ENCODE results near the gene PUSL1.

The PUSL1 gene

GRCh38 chr1:1349256-1350012, 41.0 kb downstream of the PUSL1 start, which contains the start of gene DVL1:
TSS of gene DVL1 (minus strand) at chr1:1349418. CDS start at chr1:1349065, 353 bp downstream.
- H3K4me3 ChIP-seq (ENCODE audit: low read depth in 1 of 5, low read length in 5 of 5), result peak within 1 kb of the TSS; percentile 70 to 81 (median 77)
- peaks cover 8 to 74% (median 69%) of the 10 kb centered on the region in 5 donors for H3K4me1 ChIP-seq (ENCODE audit: control insufficient read depth in 5 of 5, insufficient read depth in 5 of 5, low read length in 5 of 5)
- H3K27me3 ChIP-seq (ENCODE audit: control insufficient read depth in 5 of 5, insufficient read depth in 4 of 5, low read length in 5 of 5), result peaks cover 0 to 11% (median 0%) of the 10 kb centered on the region in 5 donors
- H3K36me3 ChIP-seq (ENCODE audit: control insufficient read depth in 5 of 5, insufficient read depth in 5 of 5, low read length in 5 of 5), result peaks cover 0 to 18% (median 11%) of the 10 kb centered on the region in 5 donors
- H3K9ac ChIP-seq (ENCODE audit: low read length in 5 of 5), result peak within 1 kb of the TSS; percentile 38 to 86 (median 74)
- H3K27ac ChIP-seq (ENCODE audit: low read depth, low read length), result peak within 1 kb of the TSS; percentile 46
- no peaks in the 10 kb centered on the region for H3K9me3 ChIP-seq (ENCODE audit: control insufficient read depth in 5 of 5, low read length in 5 of 5)

- Histone ChIP-seq H3K4me1 (ENCODE audit: control insufficient read depth in 5 of 5, insufficient read depth in 5 of 5, low read length in 5 of 5) (peaks cover 8 to 62% (median 57%) of the 10 kb centered on the region in 5 donors), H3K27ac (ENCODE audit: low read depth, low read length) (no peak overlapping the region), H3K9ac (ENCODE audit: low read length in 5 of 5) (no peak overlapping the region), H3K27me3 (ENCODE audit: control insufficient read depth in 5 of 5, insufficient read depth in 4 of 5, low read length in 5 of 5) (peaks cover 0 to 11% (median 0%) of the 10 kb centered on the region in 5 donors), H3K36me3 (ENCODE audit: control insufficient read depth in 5 of 5, insufficient read depth in 5 of 5, low read length in 5 of 5) (peaks cover 0 to 18% (median 15%) of the 10 kb centered on the region in 5 donors), H3K4me3 (ENCODE audit: low read depth in 1 of 5, low read length in 5 of 5) (peak overlapping the region in 1 of 5 donors; percentile 2), H3K9me3 (ENCODE audit: control insufficient read depth in 5 of 5, low read length in 5 of 5) (no peaks in the 10 kb centered on the region)
Measured at GRCh38 chr1:1351511-1352427, 43.4 kb downstream of the PUSL1 start.

- H3K27ac ChIP-seq (ENCODE audit: low read depth, low read length), result no peak overlapping the region
- peak overlapping the region in 1 of 5 donors; percentile 41 for H3K9ac ChIP-seq (ENCODE audit: low read length in 5 of 5)
- peaks cover 0 to 18% (median 15%) of the 10 kb centered on the region in 5 donors for H3K36me3 ChIP-seq (ENCODE audit: control insufficient read depth in 5 of 5, insufficient read depth in 5 of 5, low read length in 5 of 5)
- H3K4me3 ChIP-seq (ENCODE audit: low read depth in 1 of 5, low read length in 5 of 5), result peak overlapping the region in 1 of 5 donors; percentile 29
- H3K4me1 ChIP-seq (ENCODE audit: control insufficient read depth in 5 of 5, insufficient read depth in 5 of 5, low read length in 5 of 5), result peaks cover 8 to 61% (median 54%) of the 10 kb centered on the region in 5 donors
- peaks cover 0 to 11% (median 0%) of the 10 kb centered on the region in 5 donors for H3K27me3 ChIP-seq (ENCODE audit: control insufficient read depth in 5 of 5, insufficient read depth in 4 of 5, low read length in 5 of 5)
- H3K9me3 ChIP-seq (ENCODE audit: control insufficient read depth in 5 of 5, low read length in 5 of 5), result no peaks in the 10 kb centered on the region
Measured at GRCh38 chr1:1352786-1353388, 44.5 kb downstream of the PUSL1 start.

- Histone ChIP-seq H3K27me3 (ENCODE audit: control insufficient read depth in 5 of 5, insufficient read depth in 4 of 5, low read length in 5 of 5) (peaks cover 0 to 11% (median 0%) of the 10 kb centered on the region in 5 donors), H3K27ac (ENCODE audit: low read depth, low read length) (no peak overlapping the region), H3K9me3 (ENCODE audit: control insufficient read depth in 5 of 5, low read length in 5 of 5) (no peaks in the 10 kb centered on the region), H3K9ac (ENCODE audit: low read length in 5 of 5) (no peak overlapping the region), H3K4me3 (ENCODE audit: low read depth in 1 of 5, low read length in 5 of 5) (no peak overlapping the region), H3K36me3 (ENCODE audit: control insufficient read depth in 5 of 5, insufficient read depth in 5 of 5, low read length in 5 of 5) (peaks cover 0 to 18% (median 15%) of the 10 kb centered on the region in 5 donors), H3K4me1 (ENCODE audit: control insufficient read depth in 5 of 5, insufficient read depth in 5 of 5, low read length in 5 of 5) (peaks cover 8 to 61% (median 54%) of the 10 kb centered on the region in 5 donors)
Measured at GRCh38 chr1:1353389-1354151, 45.2 kb downstream of the PUSL1 start.

GRCh38 chr1:1354271-1355247, 46.2 kb downstream of the PUSL1 start:
- H3K9ac ChIP-seq (ENCODE audit: low read length in 5 of 5), result no peak overlapping the region
- no peaks in the 10 kb centered on the region for H3K9me3 ChIP-seq (ENCODE audit: control insufficient read depth in 5 of 5, low read length in 5 of 5)
- H3K27ac ChIP-seq (ENCODE audit: low read depth, low read length), result no peak overlapping the region
- H3K27me3 ChIP-seq (ENCODE audit: control insufficient read depth in 5 of 5, insufficient read depth in 4 of 5, low read length in 5 of 5), result peaks cover 0 to 16% (median 0%) of the 10 kb centered on the region in 5 donors
- no peak overlapping the region for H3K4me3 ChIP-seq (ENCODE audit: low read depth in 1 of 5, low read length in 5 of 5)
- peaks cover 8 to 68% (median 64%) of the 10 kb centered on the region in 5 donors for H3K4me1 ChIP-seq (ENCODE audit: control insufficient read depth in 5 of 5, insufficient read depth in 5 of 5, low read length in 5 of 5)
- peaks cover 0 to 18% (median 15%) of the 10 kb centered on the region in 5 donors for H3K36me3 ChIP-seq (ENCODE audit: control insufficient read depth in 5 of 5, insufficient read depth in 5 of 5, low read length in 5 of 5)

GRCh38 chr1:1355416-1355815, 47.0 kb downstream of the PUSL1 start:
- no peaks in the 10 kb centered on the region for H3K9me3 ChIP-seq (ENCODE audit: control insufficient read depth in 5 of 5, low read length in 5 of 5)
- H3K9ac ChIP-seq (ENCODE audit: low read length in 5 of 5), result no peak overlapping the region
- H3K4me1 ChIP-seq (ENCODE audit: control insufficient read depth in 5 of 5, insufficient read depth in 5 of 5, low read length in 5 of 5), result peaks cover 8 to 76% (median 73%) of the 10 kb centered on the region in 5 donors
- H3K4me3 ChIP-seq (ENCODE audit: low read depth in 1 of 5, low read length in 5 of 5), result no peak overlapping the region
- H3K36me3 ChIP-seq (ENCODE audit: control insufficient read depth in 5 of 5, insufficient read depth in 5 of 5, low read length in 5 of 5), result peaks cover 0 to 18% (median 15%) of the 10 kb centered on the region in 5 donors
- no peak overlapping the region for H3K27ac ChIP-seq (ENCODE audit: low read depth, low read length)
- peaks cover 0 to 16% (median 0%) of the 10 kb centered on the region in 5 donors for H3K27me3 ChIP-seq (ENCODE audit: control insufficient read depth in 5 of 5, insufficient read depth in 4 of 5, low read length in 5 of 5)

- Histone ChIP-seq H3K9ac (ENCODE audit: low read length in 5 of 5) (no peak overlapping the region), H3K27me3 (ENCODE audit: control insufficient read depth in 5 of 5, insufficient read depth in 4 of 5, low read length in 5 of 5) (peaks cover 0 to 16% (median 0%) of the 10 kb centered on the region in 5 donors), H3K9me3 (ENCODE audit: control insufficient read depth in 5 of 5, low read length in 5 of 5) (no peaks in the 10 kb centered on the region), H3K4me3 (ENCODE audit: low read depth in 1 of 5, low read length in 5 of 5) (peak overlapping the region in 4 of 5 donors; percentile 56 to 78 (median 73)), H3K36me3 (ENCODE audit: control insufficient read depth in 5 of 5, insufficient read depth in 5 of 5, low read length in 5 of 5) (peaks cover 0 to 18% (median 15%) of the 10 kb centered on the region in 5 donors), H3K4me1 (ENCODE audit: control insufficient read depth in 5 of 5, insufficient read depth in 5 of 5, low read length in 5 of 5) (peaks cover 10 to 85% (median 81%) of the 10 kb centered on the region in 5 donors), H3K27ac (ENCODE audit: low read depth, low read length) (peak overlapping the region; percentile 84)
Measured at GRCh38 chr1:1356166-1356795, 47.9 kb downstream of the PUSL1 start.

DNA sequence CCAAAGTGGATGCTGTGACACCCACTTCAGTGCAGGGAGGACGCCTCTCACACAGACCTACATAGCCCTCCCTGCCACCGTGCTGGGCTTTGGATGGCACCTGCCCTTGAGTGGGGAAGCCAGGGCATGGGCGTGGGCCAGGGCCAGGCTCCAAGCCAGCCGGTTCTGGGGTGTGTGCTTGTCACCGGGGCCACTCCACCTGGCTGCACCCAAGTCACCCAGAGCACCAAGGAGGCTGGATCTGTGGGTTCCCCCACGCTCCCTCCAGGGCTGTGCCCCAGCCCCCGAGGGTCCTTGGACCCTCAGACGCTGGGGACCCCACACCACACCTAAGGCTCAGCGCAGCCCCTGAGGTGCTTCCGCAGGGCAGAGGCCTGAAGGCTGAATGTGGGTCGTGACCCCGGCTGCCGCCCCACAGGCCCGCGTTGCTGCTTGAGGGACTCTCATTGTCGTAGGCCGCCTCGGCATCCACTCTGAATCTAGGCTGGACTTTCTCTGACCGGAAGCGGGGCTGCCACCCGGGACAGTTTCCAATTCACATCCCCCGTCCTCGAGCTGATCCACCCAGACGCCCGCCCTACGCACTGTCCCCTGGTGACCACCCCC, 48.5 kb downstream of the PUSL1 start:
- H3K9me3 ChIP-seq (ENCODE audit: control insufficient read depth in 5 of 5, low read length in 5 of 5), result no peaks in the 10 kb centered on the region
- peak overlapping the region in 4 of 5 donors; percentile 70 to 84 (median 78) for H3K9ac ChIP-seq (ENCODE audit: low read length in 5 of 5)
- peaks cover 0 to 18% (median 15%) of the 10 kb centered on the region in 5 donors for H3K36me3 ChIP-seq (ENCODE audit: control insufficient read depth in 5 of 5, insufficient read depth in 5 of 5, low read length in 5 of 5)
- peak overlapping the region; percentile 84 for H3K27ac ChIP-seq (ENCODE audit: low read depth, low read length)
- H3K4me1 ChIP-seq (ENCODE audit: control insufficient read depth in 5 of 5, insufficient read depth in 5 of 5, low read length in 5 of 5), result peaks cover 10 to 85% (median 81%) of the 10 kb centered on the region in 5 donors
- peak overlapping the region in 4 of 5 donors; percentile 56 to 78 (median 73) for H3K4me3 ChIP-seq (ENCODE audit: low read depth in 1 of 5, low read length in 5 of 5)
- H3K27me3 ChIP-seq (ENCODE audit: control insufficient read depth in 5 of 5, insufficient read depth in 4 of 5, low read length in 5 of 5), result peaks cover 0 to 16% (median 0%) of the 10 kb centered on the region in 5 donors

Data from subcutaneous abdominal adipose tissue (tissue), 5 donors.